GM19099 (cell line): Measurements from ENCODE around the gene SYNDIG1.

Experiments used
- POLR2A ChIP-seq: IDR thresholded peaks from 3 replicates; pipeline ENCODE4 v1.6.1; 2011; ENCODE audit warnings: low read depth; ENCODE audit not compliant: insufficient read length; ENCODE audit errors: extremely low read depth

Gene SYNDIG1

GRCh38 chr20:24603454-24603853, 134.0 kb downstream of the SYNDIG1 start:
- TF ChIP-seq POLR2A: no peak

GRCh38 chr20:24604966-24605665, 135.7 kb downstream of the SYNDIG1 start:
- no peak for TF ChIP-seq POLR2A

GRCh38 chr20:24605937-24606455, 136.6 kb downstream of the SYNDIG1 start:
- TF ChIP-seq POLR2A: no peak

GRCh38 chr20:24607402-24607801, 138.0 kb downstream of the SYNDIG1 start:
- TF ChIP-seq POLR2A: no peak

GRCh38 chr20:24608926-24609667, 139.7 kb downstream of the SYNDIG1 start:
- TF ChIP-seq POLR2A: no peak

GRCh38 chr20:24609757-24610156, 140.3 kb downstream of the SYNDIG1 start:
- no peak for TF ChIP-seq POLR2A

GRCh38 chr20:24610341-24611115, 141.1 kb downstream of the SYNDIG1 start:
- no peak for TF ChIP-seq POLR2A

GRCh38 chr20:24611360-24612140, 142.1 kb downstream of the SYNDIG1 start:
- TF ChIP-seq POLR2A: no peak

GRCh38 chr20:24612799-24613775, 143.7 kb downstream of the SYNDIG1 start:
- no peak for TF ChIP-seq POLR2A

- no peak for TF ChIP-seq POLR2A
These were observed 144.9 kb downstream of the SYNDIG1 start for GRCh38 chr20:24614341-24614740.

- TF ChIP-seq POLR2A: no peak
These were observed 145.9 kb downstream of the SYNDIG1 start for GRCh38 chr20:24615353-24615752.

GRCh38 chr20:24616258-24617079, 147.0 kb downstream of the SYNDIG1 start:
- TF ChIP-seq POLR2A: no peak

GRCh38 chr20:24617080-24617432, 147.6 kb downstream of the SYNDIG1 start:
- no peak for TF ChIP-seq POLR2A
